DND-41 (cell line): ENCODE measurements around the gene SPPL2B.

Experiments used
- CTCF ChIP-seq: IDR thresholded peaks from 2 replicates; pipeline ENCODE4 v1.5.1; 2012; ENCODE audit warnings: borderline replicate concordance, low read length, moderate library complexity, mild to moderate bottlenecking; ENCODE audit not compliant: poor library complexity, severe bottlenecking; ENCODE audit errors: extremely low read depth
- EZH2 ChIP-seq: IDR thresholded peaks from 3 replicates; pipeline ENCODE4 v1.6.1; 2012; ENCODE audit warnings: borderline replicate concordance, low read depth, mild to moderate bottlenecking, moderate library complexity, low read length, inconsistent platforms; ENCODE audit not compliant: severe bottlenecking

GRCh38 chr19:2328401-2329148 is at the start of gene SPPL2B, which contains the start of gene LSM7:
- TF ChIP-seq CTCF: no peak
- no peak for TF ChIP-seq EZH2
